OCI-LY7 (cell line): ENCODE results near the gene E2F2. TPM values are rescaled to one million over a fixed set of nuclear protein-coding genes. Genes with fewer than 3 reads are reported as not detected.

Source experiments
- BruUV-seq: library from RNA; stranded (reverse); fragments of 400-500 nt; replicated peaks from 2 replicates; lab custom pipeline; 2021; lab: Mats Ljungman, UMichigan
- CTCF ChIA-PET: fragments of 300-600 bp; sonication (Branson Sonifier 250); formaldehyde crosslinking; loops from one replicate; lab custom pipeline; 2022; ENCODE audit warnings: antibody characterized with exemption; ENCODE audit not compliant: unreplicated experiment; lab: Charles Lee
- POLR2A ChIA-PET: fragments of 300-600 bp; sonication (Branson Sonifier 250); formaldehyde crosslinking; loops from one replicate; lab custom pipeline; 2022; ENCODE audit warnings: antibody characterized with exemption; lab: Charles Lee
- DNase-seq: peaks from one replicate; pipeline ENCODE4 v3.0.0-alpha.2; 2015; ENCODE audit warnings: low spot score
- H2AFZ ChIP-seq: fragments of 200-600 bp; sonication (generic), shearing (Covaris generic); 2 replicates; pipeline ENCODE4 v1.6.1; 2014; ENCODE audit warnings: mild to moderate bottlenecking, antibody characterized with exemption, low read length, moderate library complexity
- H3K27ac ChIP-seq: fragments of 200-600 bp; sonication (generic); 2 replicates; pipeline ENCODE4 v1.5.1; 2014; ENCODE audit warnings: mixed run types, low read depth, mild to moderate bottlenecking, moderate library complexity, low read length, inconsistent platforms; ENCODE audit not compliant: poor library complexity, severe bottlenecking
- H3K36me3 ChIP-seq: fragments of 200-600 bp; sonication (generic); 2 replicates; pipeline ENCODE4 v1.6.1; 2014; ENCODE audit warnings: mild to moderate bottlenecking, antibody characterized with exemption, low read length, moderate library complexity, mixed read lengths; ENCODE audit not compliant: insufficient read depth
- H3K4me1 ChIP-seq: fragments of 200-600 bp; sonication (generic); 2 replicates; pipeline ENCODE4 v1.5.1; 2014; ENCODE audit warnings: mild to moderate bottlenecking, low read length; ENCODE audit not compliant: insufficient read depth, poor library complexity, severe bottlenecking
- H3K4me2 ChIP-seq: fragments of 200-600 bp; sonication (generic); 2 replicates; pipeline ENCODE4 v1.6.1; 2014; ENCODE audit warnings: mild to moderate bottlenecking, low read length
- H3K4me3 ChIP-seq: fragments of 200-600 bp; sonication (generic); 2 replicates; pipeline ENCODE4 v1.5.1; 2014; ENCODE audit warnings: mild to moderate bottlenecking, low read depth, low read length; ENCODE audit not compliant: poor library complexity, severe bottlenecking
- H3K79me2 ChIP-seq: fragments of 200-600 bp; sonication (generic); 2 replicates; pipeline ENCODE4 v1.6.1; 2016; ENCODE audit warnings: low read depth, mild to moderate bottlenecking, low read length, moderate library complexity, mixed read lengths; ENCODE audit not compliant: insufficient read depth
- H3K9me2 ChIP-seq: fragments of 200-600 bp; sonication (generic); 2 replicates; pipeline ENCODE4 v1.6.1; 2016; ENCODE audit warnings: mild to moderate bottlenecking, low read length, mixed read lengths; ENCODE audit not compliant: insufficient read depth
- H3K9me3 ChIP-seq: fragments of 200-600 bp; sonication (generic); 2 replicates; pipeline ENCODE4 v1.6.1; 2014; ENCODE audit warnings: mild to moderate bottlenecking, mixed run types, low read length, mixed read lengths
- H4K20me1 ChIP-seq: fragments of 200-600 bp; sonication (generic); 2 replicates; pipeline ENCODE4 v1.6.1; 2014; ENCODE audit warnings: mild to moderate bottlenecking, antibody characterized with exemption, low read length, moderate library complexity, mixed read lengths; ENCODE audit not compliant: insufficient read depth
- EZH2phosphoT487 ChIP-seq: fragments of 200-600 bp; sonication (generic); IDR thresholded peaks from 2 replicates; pipeline ENCODE4 v1.6.1; 2018; ENCODE audit warnings: low read depth, borderline replicate concordance, mild to moderate bottlenecking, mixed run types, antibody characterized with exemption, low read length, moderate library complexity, mixed read lengths
- intact Hi-C: fragments of 100-400 bp; cut with micrococcal nuclease; formaldehyde crosslinking; loops from one replicate; pipeline ENCODE4 v1.10.0; 2022; ENCODE audit not compliant: unreplicated experiment
- total RNA-seq, 2 experiments: library from RNA; depleted of rRNA in 1 of 2; stranded (reverse); fragments of >200 nt in 1 of 2; shearing (Covaris generic) in 1 of 2; gene quantifications; 2 replicates each; pipeline ENCODE4 v1.2.3, GENCODE V29; 2014 to 2022
- TF ChIP-seq, protein P1 (sequence below): fragments of 200-600 bp; sonication (generic); conservative IDR thresholded peaks from 2 replicates; pipeline ENCODE4 v1.5.1; 2014; ENCODE audit warnings: mild to moderate bottlenecking, antibody characterized with exemption, low read length, moderate library complexity, mixed read lengths

The E2F2 gene
- total RNA-seq, 2 experiments from 2014 or later, result 203 to 212 TPM

DNA sequence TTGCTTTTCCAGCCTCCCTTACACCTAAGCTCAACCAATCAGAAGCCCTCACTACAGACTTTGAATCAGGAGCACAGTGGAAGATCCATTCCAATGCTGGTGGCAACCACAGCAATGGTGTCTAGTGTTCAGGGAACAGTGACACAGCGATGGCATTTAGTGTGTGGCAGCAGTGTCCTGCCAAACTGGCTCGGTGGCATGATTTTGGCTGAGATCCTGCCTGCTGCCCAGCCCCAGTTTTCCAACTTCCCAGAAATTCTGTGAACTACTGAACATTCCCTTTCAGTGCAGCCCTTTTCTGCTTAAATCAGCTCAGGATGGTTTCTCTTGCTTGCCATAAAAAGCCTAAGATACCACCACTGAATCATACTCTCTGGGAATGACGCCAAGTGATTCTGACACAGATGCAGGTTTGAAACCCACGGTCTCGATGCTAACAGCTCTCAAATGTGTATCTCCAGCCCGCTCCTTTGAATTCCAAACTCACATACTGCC lies 55.9 kb downstream of the E2F2 start:
- Histone ChIP-seq H3K79me2 (no peaks in the 10 kb centered on the region), H3K36me3 (no peaks in the 10 kb centered on the region), H3K4me2 (no peak overlapping the region), H3K27ac (no peak overlapping the region), H2AFZ (no peak overlapping the region), H3K9me3 (no peaks in the 10 kb centered on the region), H3K9me2 (no peaks in the 10 kb centered on the region), H3K4me1 (peaks cover 5% of the 10 kb centered on the region), H4K20me1 (no peaks in the 10 kb centered on the region), H3K4me3 (no peak overlapping the region)
- CTCF ChIA-PET, result no interaction called here
- TF ChIP-seq, protein P1, sequence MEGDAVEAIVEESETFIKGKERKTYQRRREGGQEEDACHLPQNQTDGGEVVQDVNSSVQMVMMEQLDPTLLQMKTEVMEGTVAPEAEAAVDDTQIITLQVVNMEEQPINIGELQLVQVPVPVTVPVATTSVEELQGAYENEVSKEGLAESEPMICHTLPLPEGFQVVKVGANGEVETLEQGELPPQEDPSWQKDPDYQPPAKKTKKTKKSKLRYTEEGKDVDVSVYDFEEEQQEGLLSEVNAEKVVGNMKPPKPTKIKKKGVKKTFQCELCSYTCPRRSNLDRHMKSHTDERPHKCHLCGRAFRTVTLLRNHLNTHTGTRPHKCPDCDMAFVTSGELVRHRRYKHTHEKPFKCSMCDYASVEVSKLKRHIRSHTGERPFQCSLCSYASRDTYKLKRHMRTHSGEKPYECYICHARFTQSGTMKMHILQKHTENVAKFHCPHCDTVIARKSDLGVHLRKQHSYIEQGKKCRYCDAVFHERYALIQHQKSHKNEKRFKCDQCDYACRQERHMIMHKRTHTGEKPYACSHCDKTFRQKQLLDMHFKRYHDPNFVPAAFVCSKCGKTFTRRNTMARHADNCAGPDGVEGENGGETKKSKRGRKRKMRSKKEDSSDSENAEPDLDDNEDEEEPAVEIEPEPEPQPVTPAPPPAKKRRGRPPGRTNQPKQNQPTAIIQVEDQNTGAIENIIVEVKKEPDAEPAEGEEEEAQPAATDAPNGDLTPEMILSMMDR, result no peak
- no peak for TF ChIP-seq EZH2phosphoT487
- POLR2A ChIA-PET, result no interaction called here
- intact Hi-C loops, result no loop called here
- DNase-seq, result no peak
- no TSS peak for BruUV-seq

DNA sequence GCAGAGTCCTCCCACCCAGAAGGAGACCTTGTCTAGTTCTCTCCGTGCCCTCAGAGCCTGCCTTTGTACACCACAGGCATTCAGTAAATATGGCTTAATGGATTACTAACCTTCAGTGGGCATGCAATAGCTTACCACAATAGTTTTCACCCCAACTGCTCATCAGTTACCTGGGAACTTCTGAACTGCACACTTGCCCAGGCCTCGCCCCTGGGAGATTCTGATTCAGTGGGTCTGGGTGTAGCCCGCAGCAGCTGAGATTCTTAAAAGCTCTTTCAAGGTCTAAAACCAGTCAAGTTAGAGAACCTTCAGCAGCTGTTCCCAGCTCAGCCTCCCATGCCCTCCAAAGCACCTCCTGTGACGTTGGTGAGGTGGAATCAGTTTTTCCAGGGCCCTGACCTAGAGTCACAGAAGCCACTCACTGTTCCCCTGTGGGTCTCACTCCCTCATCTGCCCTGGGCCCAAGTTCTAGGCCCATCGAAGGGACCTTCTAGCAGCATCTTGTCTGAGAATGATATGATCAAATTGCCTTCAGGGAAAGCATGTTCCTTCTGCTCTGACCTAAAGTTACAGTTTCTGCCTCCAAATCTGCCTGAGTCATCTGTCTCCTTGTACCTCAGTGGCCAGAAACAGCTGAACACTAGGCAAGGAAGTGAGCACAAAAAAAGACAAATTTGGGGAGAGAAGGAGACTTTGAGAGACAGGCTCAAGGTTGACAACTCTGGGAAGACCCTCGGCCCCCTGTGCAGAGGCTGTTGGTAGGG lies 57.8 kb downstream of the E2F2 start:
- Histone ChIP-seq H3K4me3 (no peak overlapping the region), H3K4me2 (no peak overlapping the region), H3K9me2 (no peaks in the 10 kb centered on the region), H3K9me3 (no peaks in the 10 kb centered on the region), H3K4me1 (no peaks in the 10 kb centered on the region), H3K36me3 (no peaks in the 10 kb centered on the region), H4K20me1 (no peaks in the 10 kb centered on the region), H3K27ac (no peak overlapping the region), H2AFZ (no peak overlapping the region), H3K79me2 (no peaks in the 10 kb centered on the region)
- no peak for DNase-seq
- BruUV-seq, result no TSS peak
- intact Hi-C loops, result no loop called here
- ChIA-PET CTCF (no interaction called here), POLR2A (no interaction called here)
- TF ChIP-seq, protein P1, result no peak
- TF ChIP-seq EZH2phosphoT487, result no peak
